Measurements from ENCODE around the gene TIMM44. TPM values are rescaled to one million over a fixed set of nuclear protein-coding genes. Genes with fewer than 3 reads are reported as not detected.

TIMM44 gene
- total and polyA plus RNA-seq, 2 donors (not counting 3 experiments of a cell fraction or from before 2014, with no cell fraction given), result 61.5 to 64.3 TPM

DNA sequence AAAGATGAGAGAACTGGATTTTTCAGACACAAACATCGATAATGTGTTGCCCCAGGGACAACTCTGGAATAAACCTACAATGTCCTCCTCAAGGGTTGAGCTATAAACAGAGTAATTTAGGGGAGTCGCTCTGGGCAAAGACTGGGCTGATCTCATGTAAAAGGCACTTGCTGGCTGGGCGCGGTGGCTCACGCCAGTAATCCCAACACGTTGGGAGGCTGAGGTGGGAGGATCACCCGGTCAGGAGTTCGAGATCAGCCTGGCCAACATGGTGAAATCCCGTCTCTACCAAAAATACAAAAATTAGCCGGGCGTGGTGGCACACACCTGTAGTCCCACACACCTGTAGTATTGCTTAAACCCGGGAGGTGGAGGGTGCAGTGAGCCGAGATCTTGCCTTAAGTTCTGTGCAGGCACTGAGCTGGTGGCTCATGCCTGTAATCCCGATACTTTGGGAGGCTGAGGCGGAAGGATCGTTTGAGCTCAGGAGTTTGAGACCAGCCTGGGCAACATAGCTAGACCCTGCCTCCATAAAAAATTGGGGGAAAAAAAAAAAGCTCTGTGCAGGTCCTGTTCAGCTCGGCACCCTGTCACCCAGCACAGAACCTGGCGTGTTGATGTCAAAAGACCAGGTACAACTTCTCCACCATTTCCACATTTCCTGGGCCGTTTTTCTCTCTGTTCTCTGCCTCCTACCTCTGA is 1.4 kb downstream of the TIMM44 start:
- no peak overlapping the region for H2AFZ ChIP-seq (ENCODE audit: low read depth, low read length)
- FAIRE-seq (no peak), DNase-seq (ENCODE audit: low read depth, low spot score) (no peak)
- no peak overlapping the region for H3K9ac ChIP-seq (replicated peaks; ENCODE audit: extremely low read depth, insufficient read depth, low read length)
- intact Hi-C loops (cut with micrococcal nuclease) (loop anchor here (2.0 kb wide), 1 partner anchor 127 kb away; no protein-coding TSS in a partner anchor), dilution Hi-C loops (cut with MboI; ENCODE audit: extremely low pct_ligation_motif_present, low sequenced_read_pairs) (no loop called here)
- H3K4me2 ChIP-seq (ENCODE audit: insufficient read depth, low read length), result peak overlapping the region; percentile 76
- POLR2A ChIA-PET, result no interaction called here
- H3K9me1 ChIP-seq (replicated peaks; ENCODE audit: control insufficient read depth, extremely low read depth, insufficient read depth, low read length), result no peaks in the 10 kb centered on the region
- no peaks in the 10 kb centered on the region for H4K20me1 ChIP-seq (replicated peaks; ENCODE audit: control insufficient read depth, extremely low read depth, insufficient read depth, low read length)
- H3K4me3 ChIP-seq (replicated peaks in 1 of 3; ENCODE audit: insufficient read depth in 1 of 3, low read depth in 1 of 3, low read length in 3 of 3), result no peak overlapping the region
- CTCF ChIA-PET, result interaction anchor here (1.0 to 3.3 kb wide), 3 partner anchors 12 to 29 kb away, joined by 3 to 41 read pairs (median 4); no protein-coding TSS in a partner anchor
- no TSS peak for BruUV-seq (replicated peaks)
- peaks cover 22% of the 10 kb centered on the region for H3K79me2 ChIP-seq (ENCODE audit: control insufficient read depth, insufficient read depth, low read length)
- TF ChIP-seq POLR2AphosphoS5 (IDR thresholded peaks at IDR 0.05; ENCODE audit: insufficient read depth, low read depth, low read length) (no peak), EZH2 (IDR thresholded peaks at IDR 0.05; ENCODE audit: borderline replicate concordance, low read depth, low read length, severe bottlenecking) (no peak), GATA2 (IDR thresholded peaks at IDR 0.05; ENCODE audit: insufficient read depth, insufficient read length, low read depth, low read length) (no peak), JUN (IDR thresholded peaks at IDR 0.05; ENCODE audit: borderline replicate concordance, insufficient read depth, insufficient read length, low read depth) (no peak), MYC (IDR thresholded peaks at IDR 0.05; ENCODE audit: low read depth, low read length) (no peak), POLR2A (IDR thresholded peaks at IDR 0.05; ENCODE audit: low read depth, low read length) (no peak), FOS (IDR thresholded peaks at IDR 0.05; ENCODE audit: borderline replicate concordance, insufficient read depth, low read length) (no peak)
- TF ChIP-seq, protein P1, sequence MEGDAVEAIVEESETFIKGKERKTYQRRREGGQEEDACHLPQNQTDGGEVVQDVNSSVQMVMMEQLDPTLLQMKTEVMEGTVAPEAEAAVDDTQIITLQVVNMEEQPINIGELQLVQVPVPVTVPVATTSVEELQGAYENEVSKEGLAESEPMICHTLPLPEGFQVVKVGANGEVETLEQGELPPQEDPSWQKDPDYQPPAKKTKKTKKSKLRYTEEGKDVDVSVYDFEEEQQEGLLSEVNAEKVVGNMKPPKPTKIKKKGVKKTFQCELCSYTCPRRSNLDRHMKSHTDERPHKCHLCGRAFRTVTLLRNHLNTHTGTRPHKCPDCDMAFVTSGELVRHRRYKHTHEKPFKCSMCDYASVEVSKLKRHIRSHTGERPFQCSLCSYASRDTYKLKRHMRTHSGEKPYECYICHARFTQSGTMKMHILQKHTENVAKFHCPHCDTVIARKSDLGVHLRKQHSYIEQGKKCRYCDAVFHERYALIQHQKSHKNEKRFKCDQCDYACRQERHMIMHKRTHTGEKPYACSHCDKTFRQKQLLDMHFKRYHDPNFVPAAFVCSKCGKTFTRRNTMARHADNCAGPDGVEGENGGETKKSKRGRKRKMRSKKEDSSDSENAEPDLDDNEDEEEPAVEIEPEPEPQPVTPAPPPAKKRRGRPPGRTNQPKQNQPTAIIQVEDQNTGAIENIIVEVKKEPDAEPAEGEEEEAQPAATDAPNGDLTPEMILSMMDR (IDR thresholded peaks at IDR 0.05; ENCODE audit: extremely low read depth in 1 of 2, insufficient read depth in 1 of 2, low read depth in 1 of 2, low read length in 2 of 2), result no peak
- TF ChIP-seq, protein P2, sequence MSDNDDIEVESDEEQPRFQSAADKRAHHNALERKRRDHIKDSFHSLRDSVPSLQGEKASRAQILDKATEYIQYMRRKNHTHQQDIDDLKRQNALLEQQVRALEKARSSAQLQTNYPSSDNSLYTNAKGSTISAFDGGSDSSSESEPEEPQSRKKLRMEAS (IDR thresholded peaks at IDR 0.05; ENCODE audit: insufficient read depth, insufficient read length), result no peak
- peaks cover 3 to 9% of the 10 kb centered on the region in 2 experiments for H3K36me3 ChIP-seq (ENCODE audit: control insufficient read depth in 2 of 2, extremely low read depth in 1 of 2, insufficient read depth in 2 of 2, low read length in 2 of 2)
- no peak overlapping the region for H3K27ac ChIP-seq (ENCODE audit: insufficient read depth, low read depth, low read length)
- H3K4me1 ChIP-seq (ENCODE audit: control insufficient read depth, extremely low read depth, insufficient read depth, low read length), result peaks cover 9% of the 10 kb centered on the region
- H3K27me3 ChIP-seq (ENCODE audit: control insufficient read depth in 2 of 2, insufficient read depth in 2 of 2, low read length in 2 of 2), result no peaks in the 10 kb centered on the region
- H3K9me3 ChIP-seq (replicated peaks; ENCODE audit: control insufficient read depth, insufficient read depth, low read length), result no peaks in the 10 kb centered on the region
